ENCODE results near the gene CSF3R. TPM values are rescaled to one million over a fixed set of nuclear protein-coding genes. Genes with fewer than 3 reads are reported as not detected.

Gene CSF3R
- polyA plus RNA-seq, 3 donors = 270 to 1,537 (median 447) TPM

GRCh38 chr1:36453051-36453450, 29.7 kb downstream of the CSF3R start:
- H3K27me3 ChIP-seq (ENCODE audit: control insufficient read depth in 2 of 2, insufficient read depth in 2 of 2, low read length in 2 of 2) = no peaks in the 10 kb centered on the region
- no peaks in the 10 kb centered on the region for H3K79me2 ChIP-seq (ENCODE audit: insufficient read depth, low read length)
- no peak overlapping the region for H3K4me2 ChIP-seq (replicated peaks; ENCODE audit: extremely low read depth, low read length, poor library complexity, severe bottlenecking)
- H3K4me3 ChIP-seq (replicated peaks in 1 of 3; ENCODE audit: low read depth in 2 of 3, low read length in 3 of 3) = no peak overlapping the region
- peaks cover 26 to 39% of the 10 kb centered on the region in 2 donors for H3K36me3 Mint-ChIP-seq
- peaks cover 29 to 37% of the 10 kb centered on the region in 2 donors for H3K4me1 ChIP-seq (ENCODE audit: control insufficient read depth in 1 of 2, insufficient read depth in 2 of 2, low read length in 2 of 2)
- no CpG with 5 or more reads among the region's 3 CpGs for WGBS (ENCODE audit: insufficient coverage)
- H3K4me1 Mint-ChIP-seq = peaks cover 29% of the 10 kb centered on the region
- no peaks in the 10 kb centered on the region for H3K9me3 ChIP-seq (replicated peaks in 1 of 2; ENCODE audit: control insufficient read depth in 1 of 2, insufficient read depth in 1 of 2, low read length in 2 of 2)
- no peak overlapping the region for H2AFZ ChIP-seq (ENCODE audit: insufficient read depth, low read depth, low read length, poor library complexity, severe bottlenecking)
- peaks cover 2 to 23% (median 3%) of the 10 kb centered on the region in 3 donors for H3K27me3 Mint-ChIP-seq (ENCODE audit: low read depth in 3 of 3)
- no peak overlapping the region for H3K27ac ChIP-seq (ENCODE audit: low read depth in 1 of 2, low read length in 2 of 2)
- no peak overlapping the region for H3K9ac ChIP-seq (ENCODE audit: insufficient read depth, low read length, poor library complexity, severe bottlenecking)
- no peaks in the 10 kb centered on the region for H4K20me1 ChIP-seq (ENCODE audit: insufficient read depth, low read length)
- no peak for TF ChIP-seq CTCF (IDR thresholded peaks at IDR 0.05)
- no peak overlapping the region for H3K4me3 Mint-ChIP-seq
- intact Hi-C loops (cut with micrococcal nuclease) = no loop called here
- peaks cover 19 to 31% of the 10 kb centered on the region in 2 donors for H3K36me3 ChIP-seq (replicated peaks in 1 of 2; ENCODE audit: control insufficient read depth in 1 of 2, insufficient read depth in 2 of 2, low read length in 2 of 2)
- H3K9me3 Mint-ChIP-seq = no peaks in the 10 kb centered on the region
- no peak overlapping the region for H3K27ac Mint-ChIP-seq
- no peak for DNase-seq

GRCh38 chr1:36450919-36451305, 31.8 kb downstream of the CSF3R start:
- H3K27me3 Mint-ChIP-seq (ENCODE audit: low read depth in 3 of 3) = peaks cover 1 to 21% (median 3%) of the 10 kb centered on the region in 3 donors
- peaks cover 29% of the 10 kb centered on the region for H3K4me1 Mint-ChIP-seq
- no peak for DNase-seq
- Histone ChIP-seq H3K27me3 (ENCODE audit: control insufficient read depth in 2 of 2, insufficient read depth in 2 of 2, low read length in 2 of 2) (no peaks in the 10 kb centered on the region), H3K9ac (ENCODE audit: insufficient read depth, low read length, poor library complexity, severe bottlenecking) (peak overlapping the region; percentile 74), H3K4me2 (replicated peaks; ENCODE audit: extremely low read depth, low read length, poor library complexity, severe bottlenecking) (peak overlapping the region; percentile 75), H3K36me3 (replicated peaks in 1 of 2; ENCODE audit: control insufficient read depth in 1 of 2, insufficient read depth in 2 of 2, low read length in 2 of 2) (peaks cover 14 to 21% of the 10 kb centered on the region in 2 donors), H2AFZ (ENCODE audit: insufficient read depth, low read depth, low read length, poor library complexity, severe bottlenecking) (peak overlapping the region; percentile 89), H3K4me3 (replicated peaks in 1 of 3; ENCODE audit: low read depth in 2 of 3, low read length in 3 of 3) (peak overlapping the region; percentile 32 to 74 (median 48)), H3K4me1 (ENCODE audit: control insufficient read depth in 1 of 2, insufficient read depth in 2 of 2, low read length in 2 of 2) (peaks cover 28 to 35% of the 10 kb centered on the region in 2 donors), H3K79me2 (ENCODE audit: insufficient read depth, low read length) (no peaks in the 10 kb centered on the region), H3K27ac (ENCODE audit: low read depth in 1 of 2, low read length in 2 of 2) (peak overlapping the region; percentile 85 to 94), H4K20me1 (ENCODE audit: insufficient read depth, low read length) (no peaks in the 10 kb centered on the region), H3K9me3 (replicated peaks in 1 of 2; ENCODE audit: control insufficient read depth in 1 of 2, insufficient read depth in 1 of 2, low read length in 2 of 2) (no peaks in the 10 kb centered on the region)
- peak overlapping the region; percentile 80 to 89 for H3K4me3 Mint-ChIP-seq
- H3K36me3 Mint-ChIP-seq = peaks cover 15 to 25% of the 10 kb centered on the region in 2 donors
- intact Hi-C loops (cut with micrococcal nuclease) = no loop called here
- no peaks in the 10 kb centered on the region for H3K9me3 Mint-ChIP-seq
- peak overlapping the region; percentile 91 to 97 (median 96) for H3K27ac Mint-ChIP-seq
- no peak for TF ChIP-seq CTCF (IDR thresholded peaks at IDR 0.05)
- 17% methylated on average over 7 of the region's 18 CpGs for WGBS (ENCODE audit: insufficient coverage)
